Measurements from ENCODE around the gene TC2N.

TC2N gene

GRCh38 chr14:91867316-91867988, at the start of gene TC2N:
TSS of gene TC2N (minus strand) at chr14:91867536. CDS start at chr14:91813769, 53,767 bp downstream.
- no peak for DNase-seq (ENCODE audit: low read depth)
- TF ChIP-seq CTCF (IDR thresholded peaks at IDR 0.05; ENCODE audit: control insufficient read depth, insufficient read depth, low read depth, low read length, missing control alignments) = no peak
- H3K4me3 ChIP-seq (ENCODE audit: control insufficient read depth, low read depth, low read length) = no peak within 1 kb of the TSS

GRCh38 chr14:91912035-91912434, 44.7 kb upstream of the TC2N start:
- no peak overlapping the region for H3K4me3 ChIP-seq (ENCODE audit: control insufficient read depth, low read depth, low read length)
- TF ChIP-seq CTCF (IDR thresholded peaks at IDR 0.05; ENCODE audit: control insufficient read depth, insufficient read depth, low read depth, low read length, missing control alignments) = no peak
- no peak for DNase-seq (ENCODE audit: low read depth)

- peak; percentile 45 for TF ChIP-seq CTCF (IDR thresholded peaks at IDR 0.05; ENCODE audit: control insufficient read depth, insufficient read depth, low read depth, low read length, missing control alignments)
- no peak for DNase-seq (ENCODE audit: low read depth)
- no peak overlapping the region for H3K4me3 ChIP-seq (ENCODE audit: control insufficient read depth, low read depth, low read length)
These were observed 44.2 kb upstream of the TC2N start for GRCh38 chr14:91911474-91912032.

- no peak overlapping the region for H3K4me3 ChIP-seq (ENCODE audit: control insufficient read depth, low read depth, low read length)
- no peak for TF ChIP-seq CTCF (IDR thresholded peaks at IDR 0.05; ENCODE audit: control insufficient read depth, insufficient read depth, low read depth, low read length, missing control alignments)
- DNase-seq (ENCODE audit: low read depth) = no peak
These were observed 42.9 kb upstream of the TC2N start for GRCh38 chr14:91910196-91910595.

GRCh38 chr14:91906374-91906773, 39.0 kb upstream of the TC2N start:
- no peak overlapping the region for H3K4me3 ChIP-seq (ENCODE audit: control insufficient read depth, low read depth, low read length)
- no peak for TF ChIP-seq CTCF (IDR thresholded peaks at IDR 0.05; ENCODE audit: control insufficient read depth, insufficient read depth, low read depth, low read length, missing control alignments)
- no peak for DNase-seq (ENCODE audit: low read depth)

- no peak overlapping the region for H3K4me3 ChIP-seq (ENCODE audit: control insufficient read depth, low read depth, low read length)
- DNase-seq (ENCODE audit: low read depth) = no peak
- TF ChIP-seq CTCF (IDR thresholded peaks at IDR 0.05; ENCODE audit: control insufficient read depth, insufficient read depth, low read depth, low read length, missing control alignments) = no peak
These were observed 37.8 kb upstream of the TC2N start for GRCh38 chr14:91904956-91905645.

All from AG09309 (cell line).